RCC 7860 (cell line): ENCODE results near the gene TAP1.

Source experiments
- DNase-seq: peaks from one replicate; pipeline ENCODE4 v3.0.0-alpha.2; 2015; ENCODE audit warnings: low spot score
- FAIRE-seq: peaks from 2 replicates; lab custom pipeline; 2012; peaks lifted over from hg19 to GRCh38; lab: Jason Lieb, UNC

The TAP1 gene

GRCh38 chr6:32842690-32843089 lies 10.8 kb downstream of the TAP1 start:
- FAIRE-seq: no peak

DNA sequence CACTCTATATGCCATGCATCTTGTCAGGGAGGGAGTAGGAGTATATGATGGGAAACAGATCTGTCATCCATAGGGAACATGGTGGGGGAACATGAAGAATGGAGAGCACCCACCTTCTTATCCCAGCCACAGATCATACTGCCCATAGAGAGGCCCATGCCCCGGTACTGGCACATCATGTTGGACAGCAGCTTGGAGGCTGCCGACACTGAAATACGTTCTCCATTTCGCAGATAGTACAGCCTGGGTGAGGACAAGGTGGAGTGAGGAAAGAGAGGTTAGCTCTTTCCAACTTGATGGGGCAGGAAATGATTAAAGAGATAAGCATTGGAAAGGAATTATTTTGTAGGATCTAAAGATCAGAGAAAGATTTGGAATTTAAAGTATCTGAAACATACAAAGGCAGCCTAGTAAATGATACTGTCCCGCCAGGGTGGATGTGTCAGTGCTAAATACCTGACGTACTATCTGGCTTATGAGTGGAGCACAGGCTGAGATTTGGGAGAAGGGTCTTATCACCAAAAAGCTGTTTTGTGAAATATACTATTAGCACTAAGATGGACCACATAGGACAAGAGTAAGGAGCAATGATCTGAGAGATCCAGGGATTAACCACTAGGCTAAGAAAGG lies 11.4 kb downstream of the TAP1 start:
- FAIRE-seq (no peak), DNase-seq (no peak)

More at GRCh38 chr6:32842690-32843089, 10.8 kb downstream of the TAP1 start:
- no peak for DNase-seq

DNA sequence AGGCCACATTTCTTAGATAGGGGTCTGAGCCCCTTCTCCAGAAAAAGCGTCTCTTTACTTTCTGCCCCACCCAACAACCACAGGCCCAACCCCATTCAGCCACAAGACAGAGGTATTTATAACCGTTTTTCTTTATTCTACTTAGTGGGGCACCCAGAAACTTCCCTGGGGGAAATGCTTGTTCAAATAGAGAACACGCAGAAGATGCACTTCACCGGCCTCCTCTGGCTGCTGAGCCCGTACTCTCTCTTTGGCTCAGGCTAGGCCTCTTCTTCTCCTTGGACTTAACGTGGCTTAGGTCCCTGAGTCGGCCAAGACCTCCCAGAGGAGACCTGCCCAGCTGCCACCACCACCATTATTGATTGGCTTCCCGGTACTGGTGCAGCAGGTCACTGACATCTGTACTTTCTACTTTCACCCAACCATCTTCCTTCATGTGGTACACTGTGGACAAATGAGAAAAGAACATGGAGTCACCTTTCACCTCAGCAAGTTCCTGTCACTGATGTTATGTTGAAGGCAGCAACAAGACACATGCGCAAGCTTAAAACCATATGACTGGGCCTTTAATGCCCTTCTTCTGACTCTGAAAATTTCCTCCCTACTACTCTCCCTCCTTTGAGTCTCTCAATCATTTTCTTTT lies 12.8 kb downstream of the TAP1 start:
- FAIRE-seq (no peak), DNase-seq (no peak)

DNA sequence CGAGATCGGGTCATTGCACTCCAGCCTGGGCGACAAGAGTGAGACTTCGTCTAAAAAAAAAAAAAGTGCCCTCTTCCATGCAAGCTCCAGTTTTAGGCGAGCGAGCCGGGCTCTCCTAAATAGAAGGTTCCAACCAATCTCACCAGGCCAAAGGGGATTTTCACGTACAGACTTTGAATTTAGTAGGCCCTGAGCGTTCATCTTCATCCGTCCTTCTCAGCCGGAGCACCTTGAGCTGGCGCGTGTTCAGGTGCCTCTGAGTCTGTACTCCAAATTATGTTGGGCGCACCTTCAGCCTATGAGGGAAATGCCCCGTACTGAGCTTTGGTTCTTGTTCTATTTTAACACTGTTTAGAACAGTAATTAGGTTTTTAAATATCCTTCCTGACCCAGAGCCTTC lies 14.1 kb downstream of the TAP1 start:
- DNase-seq (no peak), FAIRE-seq (no peak)

DNA sequence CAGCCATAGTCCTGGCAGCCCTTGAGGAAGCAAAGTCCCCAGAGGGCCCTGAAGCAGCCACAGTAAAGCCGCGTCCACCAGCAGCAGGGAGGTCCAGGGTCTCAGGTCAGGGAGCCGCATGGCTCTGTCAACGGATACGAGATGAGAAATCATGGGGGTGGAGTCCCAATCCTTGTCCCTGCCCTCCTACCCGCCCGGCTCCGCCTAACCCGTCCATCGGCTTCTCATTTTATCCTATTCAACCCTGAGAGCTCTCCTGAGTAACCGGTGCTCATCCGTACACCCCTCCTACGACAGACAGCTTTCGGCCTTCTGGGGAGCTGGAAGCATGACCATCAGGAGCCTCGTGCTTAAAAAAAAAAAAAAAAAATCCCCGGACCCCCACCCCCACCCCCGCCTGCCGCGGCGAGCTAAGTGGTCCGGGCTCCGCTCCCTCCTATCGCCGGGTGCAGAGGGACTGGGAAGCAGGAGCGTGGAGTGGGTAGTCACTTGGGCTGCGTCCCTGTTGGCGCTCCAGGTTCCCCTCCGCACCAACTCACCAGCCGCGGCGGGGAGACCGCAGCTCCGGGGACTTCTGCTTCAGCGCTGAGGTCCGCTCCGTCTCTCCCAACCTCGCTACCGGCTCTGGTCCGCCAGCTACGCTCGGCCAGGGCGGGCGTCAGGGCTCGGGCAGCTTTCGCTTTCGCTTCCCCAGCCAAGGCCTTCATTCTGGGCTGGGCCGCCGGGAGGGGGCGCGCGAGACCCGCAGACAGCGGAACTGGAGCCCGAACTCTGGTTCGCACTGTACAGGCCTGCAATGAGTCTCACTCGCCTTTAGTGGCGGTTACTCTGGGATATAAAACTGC lies 15.2 kb downstream of the TAP1 start, which contains the start of gene TAP2:
TAP2 (minus strand) TSS at position 626 of the 845 bp plus-strand sequence; CDS start at position 120, 506 bp downstream.
- peak; percentile 23 for FAIRE-seq
- peak; percentile 76 for DNase-seq

DNA sequence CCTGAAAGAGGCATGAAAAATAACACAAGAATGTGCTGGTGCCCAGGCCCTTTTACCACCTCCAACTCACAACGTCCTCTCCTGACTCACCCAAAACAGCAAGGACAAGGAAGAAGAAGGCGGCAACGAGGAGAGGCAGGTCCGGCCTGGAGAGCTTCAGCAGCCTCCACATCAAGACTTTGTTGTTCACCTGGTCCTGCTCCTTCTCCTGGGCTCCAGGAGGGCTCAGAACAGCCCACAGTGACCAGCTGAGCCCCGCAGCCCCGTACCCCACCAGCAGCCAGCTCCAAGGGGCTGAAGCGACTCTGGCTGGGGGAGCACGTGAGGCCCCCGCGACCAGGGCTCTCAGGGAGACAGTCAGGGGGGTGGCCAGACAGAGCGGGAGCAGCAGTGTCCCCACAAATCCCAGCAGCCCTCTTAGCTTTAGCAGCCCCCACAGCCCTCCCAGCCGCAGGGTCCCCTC lies 15.8 kb downstream of the TAP1 start:
- FAIRE-seq (no peak), DNase-seq (peak; percentile 22)

- DNase-seq (no peak), FAIRE-seq (no peak)
Measured at GRCh38 chr6:32836873-32837272, 16.6 kb downstream of the TAP1 start.

DNA sequence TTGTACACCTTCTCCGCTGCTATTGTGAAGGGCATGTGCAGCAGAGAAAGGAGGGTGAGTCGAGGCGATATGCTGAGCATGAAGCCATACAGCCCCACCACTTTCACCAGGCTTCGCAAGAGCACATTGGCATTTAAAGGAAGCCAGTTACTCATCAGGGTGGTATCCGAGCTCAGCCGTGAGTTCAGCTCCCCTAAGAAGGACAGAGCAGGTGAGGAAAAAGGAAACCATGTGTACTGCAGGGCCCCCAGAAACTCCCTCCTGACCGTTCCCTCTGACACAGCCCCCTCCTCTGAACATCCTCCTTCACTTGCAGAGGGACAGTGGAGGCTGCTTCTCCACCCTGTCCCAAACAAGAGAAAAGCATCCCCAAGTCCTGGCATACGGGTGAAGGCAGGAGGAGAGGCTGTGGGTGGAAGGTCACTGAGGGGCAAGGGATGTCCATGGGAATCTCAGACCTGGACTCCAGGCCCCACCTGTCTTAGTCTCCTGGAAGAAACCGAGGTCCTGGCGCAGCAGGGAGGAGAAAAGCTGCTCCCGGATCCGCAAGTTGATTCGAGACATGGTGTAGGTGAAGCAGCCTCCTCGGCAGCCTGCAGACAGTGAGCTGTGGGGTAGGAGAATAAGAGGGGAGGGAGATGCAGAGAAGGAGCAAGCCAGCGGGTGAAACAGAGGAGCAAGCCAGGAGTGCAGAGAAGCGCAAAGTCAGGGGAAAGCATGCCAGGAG lies 18.2 kb downstream of the TAP1 start:
- FAIRE-seq (no peak), DNase-seq (no peak)

DNA sequence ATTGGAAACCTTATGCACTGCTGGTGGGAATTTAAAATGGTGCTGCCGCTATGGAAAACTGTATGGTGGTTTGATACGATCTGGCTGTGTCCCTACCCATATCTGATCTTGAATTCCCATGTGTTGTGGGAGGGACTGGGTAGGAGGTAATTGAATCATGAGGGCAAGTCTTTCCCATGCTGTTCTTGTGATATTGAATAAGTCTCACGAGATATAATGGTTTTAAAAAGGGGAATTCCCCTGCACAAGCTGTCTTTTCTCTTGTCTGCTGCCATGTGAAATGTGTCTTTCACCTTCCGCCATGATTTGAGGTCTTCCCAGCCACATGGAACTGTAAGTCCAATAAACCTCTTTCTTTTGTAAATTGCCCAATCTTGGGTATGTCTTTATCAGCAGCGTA lies 19.8 kb downstream of the TAP1 start:
- DNase-seq (no peak), FAIRE-seq (no peak)

- FAIRE-seq: no peak
Measured at GRCh38 chr6:32832535-32832934, 21.0 kb downstream of the TAP1 start.

GRCh38 chr6:32830936-32831335 lies 22.6 kb downstream of the TAP1 start:
- DNase-seq (no peak), FAIRE-seq (no peak)

More at GRCh38 chr6:32832535-32832934, 21.0 kb downstream of the TAP1 start:
- DNase-seq: no peak

DNA sequence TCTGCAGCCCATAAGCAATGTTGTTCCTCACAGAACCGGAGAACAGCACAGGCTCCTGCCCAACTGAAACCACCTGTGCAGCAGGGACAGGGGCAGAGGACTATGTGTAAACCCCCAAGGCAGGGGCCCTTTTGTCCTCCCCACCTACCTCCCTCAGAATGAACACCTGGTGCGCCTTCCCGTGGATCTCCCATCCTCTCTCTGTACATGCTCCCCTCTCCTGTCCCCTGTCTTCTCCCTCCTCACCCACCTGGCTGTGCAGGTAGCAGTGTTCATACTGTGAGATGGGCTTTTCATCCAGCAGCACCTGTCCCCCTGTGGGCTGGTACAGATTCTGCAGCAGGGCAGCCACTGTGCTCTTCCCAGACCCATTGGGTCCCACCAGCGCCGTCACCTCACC lies 23.5 kb downstream of the TAP1 start:
- FAIRE-seq: no peak

DNA sequence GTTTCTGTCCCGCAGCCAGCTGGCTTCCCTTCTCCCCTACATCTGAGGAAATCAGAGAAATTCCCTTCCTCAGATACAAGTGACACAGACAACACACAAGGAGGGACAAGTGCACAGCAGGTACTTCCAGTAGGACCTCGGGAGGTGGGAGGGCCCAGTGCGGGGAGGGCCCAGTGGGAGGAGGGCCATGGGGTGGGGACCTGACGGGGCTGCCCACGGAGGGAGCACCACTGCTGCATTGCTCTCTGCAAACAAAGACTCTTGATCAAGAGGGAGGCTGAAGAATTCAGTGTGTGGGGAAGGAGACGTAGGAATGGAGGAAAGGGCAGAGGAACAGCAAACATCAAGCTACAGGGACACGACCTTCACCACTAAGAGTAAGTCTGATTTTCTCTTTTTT lies 24.0 kb downstream of the TAP1 start:
- FAIRE-seq (no peak), DNase-seq (no peak)

More for the DNA sequence above, 23.5 kb downstream of the TAP1 start:
- DNase-seq: no peak

DNA sequence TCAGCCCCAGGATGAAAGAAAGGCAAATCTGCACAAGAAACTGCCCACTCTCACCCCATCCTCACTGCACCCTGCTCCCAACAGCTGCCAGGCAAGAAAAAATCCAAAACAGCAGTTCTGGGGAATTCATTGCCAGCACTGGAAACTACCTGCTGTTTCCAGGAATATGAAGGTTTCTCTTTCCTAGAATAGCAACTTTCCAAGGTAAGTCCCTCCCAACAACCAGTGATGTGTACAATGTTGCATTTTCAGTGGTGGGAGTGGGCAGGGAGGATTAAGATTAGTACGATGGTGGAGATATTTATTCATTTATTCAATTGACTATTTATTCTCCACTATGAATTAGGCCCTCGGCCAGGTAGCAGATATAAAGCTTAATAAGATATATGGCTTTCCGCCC lies 26.5 kb downstream of the TAP1 start:
- DNase-seq: no peak
- no peak for FAIRE-seq

- DNase-seq (no peak), FAIRE-seq (no peak)
Measured at GRCh38 chr6:32825966-32826365, 27.5 kb downstream of the TAP1 start.

- FAIRE-seq (peak; percentile 90), DNase-seq (peak; percentile 87)
Measured at GRCh38 chr6:32819729-32820128, 33.8 kb downstream of the TAP1 start.

DNA sequence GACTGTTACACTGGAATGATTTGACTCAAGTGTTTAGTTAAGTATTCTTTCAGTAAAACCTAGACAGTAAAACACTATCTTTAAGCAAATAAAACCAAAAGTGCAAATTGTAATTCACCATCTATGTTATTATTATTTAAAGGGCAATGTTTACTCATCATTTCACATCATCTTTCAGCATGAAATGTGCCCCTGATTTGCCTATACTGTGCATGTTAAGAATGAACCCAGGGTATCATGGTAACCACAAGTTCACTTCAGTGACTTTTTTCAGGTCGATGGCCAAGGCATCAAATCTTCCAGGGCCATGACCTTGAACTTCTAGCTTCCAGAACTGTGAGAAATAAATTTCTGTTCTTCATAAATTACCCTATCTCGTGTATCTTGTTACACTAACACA lies 34.6 kb downstream of the TAP1 start:
- no peak for FAIRE-seq
- no peak for DNase-seq

GRCh38 chr6:32816746-32817204 lies 36.7 kb downstream of the TAP1 start, which contains the start of gene HLA-DOB:
Gene HLA-DOB (minus strand): TSS chr6:32817002. CDS start chr6:32816951, 51 bp downstream.
- FAIRE-seq: no peak

DNA sequence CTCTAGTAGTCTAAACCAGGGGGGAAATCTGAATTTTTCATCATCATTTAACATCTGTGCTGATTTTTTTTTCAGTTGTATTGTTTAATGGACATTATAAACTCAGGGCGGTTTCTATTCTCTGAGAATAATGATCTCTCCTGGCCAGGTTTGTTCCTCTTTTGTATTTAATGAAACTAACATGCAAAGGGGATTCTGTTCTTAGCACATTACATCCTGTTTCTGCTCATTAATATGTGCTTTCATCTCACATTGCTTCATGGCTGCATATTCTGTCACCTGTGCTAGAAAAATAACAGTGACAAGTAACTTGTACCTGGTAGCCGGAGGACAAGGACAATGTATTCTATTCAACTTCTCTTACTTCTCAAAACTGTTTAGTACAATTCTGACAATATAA lies 37.5 kb downstream of the TAP1 start:
- DNase-seq (no peak), FAIRE-seq (no peak)

More at GRCh38 chr6:32816746-32817204, 36.7 kb downstream of the TAP1 start, which contains the start of gene HLA-DOB:
- no peak for DNase-seq

GRCh38 chr6:32815115-32815514 lies 38.4 kb downstream of the TAP1 start:
- FAIRE-seq: no peak
- peak; percentile 22 for DNase-seq

- DNase-seq (no peak), FAIRE-seq (no peak)
Measured at GRCh38 chr6:32814145-32814544, 39.4 kb downstream of the TAP1 start.
